Neural progenitor cell (in vitro differentiated cells): ENCODE measurements around the gene EPHB2. TPM values are rescaled to one million over a fixed set of nuclear protein-coding genes. Genes with fewer than 3 reads are reported as not detected.

Source experiments
- DNase-seq: peaks from one replicate; pipeline ENCODE4 v3.0.0-alpha.2; 2016; ENCODE audit warnings: low spot score
- H2AFZ ChIP-seq: fragments of 200-600 bp; sonication (generic); replicated peaks from 2 replicates; pipeline ENCODE4 v1.6.1; 2016; ENCODE audit warnings: antibody characterized with exemption
- H3F3A ChIP-seq: fragments of 200-600 bp; sonication (generic); 2 replicates; pipeline ENCODE4 v1.6.1; 2016; ENCODE audit warnings: antibody characterized with exemption, low read depth
- H3K27ac ChIP-seq: fragments of 200-600 bp; sonication (generic); 2 replicates; pipeline ENCODE4 v1.5.1; 2016; ENCODE audit warnings: mild to moderate bottlenecking
- H3K27me3 ChIP-seq: fragments of 200-600 bp; sonication (generic); 2 replicates; pipeline ENCODE4 v1.6.1; 2016; ENCODE audit warnings: mild to moderate bottlenecking, moderate library complexity
- H3K36me3 ChIP-seq: fragments of 200-600 bp; sonication (generic); 2 replicates; pipeline ENCODE4 v1.5.1; 2016
- H3K4me1 ChIP-seq: fragments of 200-600 bp; sonication (generic); 2 replicates; pipeline ENCODE4 v1.6.1; 2016; ENCODE audit warnings: mixed run types
- H3K4me2 ChIP-seq: fragments of 200-600 bp; sonication (generic); 2 replicates; pipeline ENCODE4 v1.6.1; 2016
- H3K4me3 ChIP-seq: fragments of 200-600 bp; sonication (generic); 2 replicates; pipeline ENCODE4 v1.5.1; 2016
- H3K79me2 ChIP-seq: fragments of 200-600 bp; sonication (generic); 2 replicates; pipeline ENCODE4 v1.6.1; 2016; ENCODE audit warnings: low read depth
- H3K9ac ChIP-seq: fragments of 200-600 bp; sonication (generic); 2 replicates; pipeline ENCODE4 v1.6.1; 2016
- H3K9me3 ChIP-seq: fragments of 200-600 bp; sonication (generic); 2 replicates; pipeline ENCODE4 v1.5.1; 2016; ENCODE audit warnings: low read depth
- H4K20me1 ChIP-seq: fragments of 200-600 bp; sonication (generic); 2 replicates; pipeline ENCODE4 v1.6.1; 2016; ENCODE audit warnings: low read depth
- H3K27ac Mint-ChIP-seq: 3 replicates; pipeline ENCODE4 v1.8.0; 2021; ENCODE audit warnings: mixed read lengths
- H3K27me3 Mint-ChIP-seq: 2 replicates; pipeline ENCODE4 v1.8.0; 2022; ENCODE audit warnings: low read depth, mild to moderate bottlenecking, inconsistent platforms, moderate library complexity, mixed read lengths; ENCODE audit not compliant: insufficient read depth
- H3K36me3 Mint-ChIP-seq: 3 replicates; pipeline ENCODE4 v1.8.0; 2021; ENCODE audit warnings: mixed read lengths
- H3K4me1 Mint-ChIP-seq: 3 replicates; pipeline ENCODE4 v1.8.0; 2021; ENCODE audit warnings: mixed read lengths
- H3K4me3 Mint-ChIP-seq: 3 replicates; pipeline ENCODE4 v1.8.0; 2021; ENCODE audit warnings: mild to moderate bottlenecking, moderate library complexity, mixed read lengths
- H3K9me3 Mint-ChIP-seq: 3 replicates; pipeline ENCODE4 v1.8.0; 2020; ENCODE audit warnings: mixed read lengths
- CTCF ChIP-seq: fragments of 200-600 bp; sonication (generic); IDR thresholded peaks from 2 replicates; pipeline ENCODE4 v1.5.1; 2017; ENCODE audit warnings: antibody characterized with exemption, mild to moderate bottlenecking
- EZH2 ChIP-seq: fragments of 200-600 bp; sonication (generic); IDR thresholded peaks from 2 replicates; pipeline ENCODE4 v1.6.1; 2017; ENCODE audit warnings: antibody characterized with exemption, mild to moderate bottlenecking, moderate library complexity
- EZH2phosphoT487 ChIP-seq: fragments of 200-600 bp; sonication (generic); IDR thresholded peaks from 2 replicates; pipeline ENCODE4 v1.6.1; 2017; ENCODE audit warnings: antibody characterized with exemption
- total RNA-seq: library from RNA; depleted of rRNA; stranded (reverse); fragments of >200 nt; gene quantifications from 2 replicates; pipeline ENCODE4 v1.2.3, GENCODE V29; 2015; ENCODE audit warnings: low replicate concordance

Gene EPHB2
- total RNA-seq, 1 donor from 2014 or later, result 38.3 TPM

- H2AFZ ChIP-seq, result no peak overlapping the region
- no peaks in the 10 kb centered on the region for H3K27me3 Mint-ChIP-seq
Observed at GRCh38 chr1:22886211-22886610, 175.6 kb downstream of the EPHB2 start.

GRCh38 chr1:22887491-22887890, 176.9 kb downstream of the EPHB2 start:
- H4K20me1 ChIP-seq, result no peaks in the 10 kb centered on the region
- Mint-ChIP-seq H3K9me3 (no peaks in the 10 kb centered on the region), H3K36me3 (peaks cover 13% of the 10 kb centered on the region), H3K27ac (no peak overlapping the region), H3K4me3 (no peak overlapping the region), H3K4me1 (no peaks in the 10 kb centered on the region), H3K27me3 (no peaks in the 10 kb centered on the region)
- H3K79me2 ChIP-seq, result no peaks in the 10 kb centered on the region
- H3F3A ChIP-seq, result no peaks in the 10 kb centered on the region
- TF ChIP-seq EZH2 (no peak), EZH2phosphoT487 (no peak), CTCF (no peak)
- no peak overlapping the region for H2AFZ ChIP-seq
- no peak for DNase-seq
- H3K9ac ChIP-seq, result no peak overlapping the region
- no peak overlapping the region for H3K4me3 ChIP-seq
- H3K9me3 ChIP-seq, result no peaks in the 10 kb centered on the region
- H3K27ac ChIP-seq, result no peak overlapping the region
- no peaks in the 10 kb centered on the region for H3K27me3 ChIP-seq
- no peaks in the 10 kb centered on the region for H3K36me3 ChIP-seq
- H3K4me2 ChIP-seq, result no peak overlapping the region
- no peaks in the 10 kb centered on the region for H3K4me1 ChIP-seq

More at GRCh38 chr1:22886211-22886610, 175.6 kb downstream of the EPHB2 start:
- no peaks in the 10 kb centered on the region for H3K9me3 ChIP-seq
- TF ChIP-seq EZH2 (no peak), CTCF (no peak), EZH2phosphoT487 (no peak)
- no peaks in the 10 kb centered on the region for H3K4me1 Mint-ChIP-seq
- H3K36me3 Mint-ChIP-seq, result peaks cover 8% of the 10 kb centered on the region
- no peaks in the 10 kb centered on the region for H4K20me1 ChIP-seq
- H3K9me3 Mint-ChIP-seq, result no peaks in the 10 kb centered on the region
- H3K4me3 Mint-ChIP-seq, result no peak overlapping the region
- no peak for DNase-seq
- no peaks in the 10 kb centered on the region for H3K27me3 ChIP-seq
- no peak overlapping the region for H3K27ac ChIP-seq
- H3K36me3 ChIP-seq, result no peaks in the 10 kb centered on the region
- H3K9ac ChIP-seq, result no peak overlapping the region
- no peaks in the 10 kb centered on the region for H3K79me2 ChIP-seq
- no peaks in the 10 kb centered on the region for H3F3A ChIP-seq
- peak overlapping the region; percentile 54 for H3K27ac Mint-ChIP-seq
- no peak overlapping the region for H3K4me2 ChIP-seq
- H3K4me3 ChIP-seq, result no peak overlapping the region
- H3K4me1 ChIP-seq, result no peaks in the 10 kb centered on the region

GRCh38 chr1:22888320-22889075, 177.9 kb downstream of the EPHB2 start:
- H3K4me3 Mint-ChIP-seq, result no peak overlapping the region
- H4K20me1 ChIP-seq, result no peaks in the 10 kb centered on the region
- no peaks in the 10 kb centered on the region for H3K27me3 Mint-ChIP-seq
- H3K9ac ChIP-seq, result no peak overlapping the region
- no peaks in the 10 kb centered on the region for H3F3A ChIP-seq
- H3K9me3 Mint-ChIP-seq, result no peaks in the 10 kb centered on the region
- H3K27ac Mint-ChIP-seq, result peak overlapping the region; percentile 46
- no peaks in the 10 kb centered on the region for H3K4me1 ChIP-seq
- H3K79me2 ChIP-seq, result no peaks in the 10 kb centered on the region
- no peaks in the 10 kb centered on the region for H3K36me3 ChIP-seq
- H3K27me3 ChIP-seq, result no peaks in the 10 kb centered on the region
- no peak overlapping the region for H3K4me2 ChIP-seq
- no peaks in the 10 kb centered on the region for H3K4me1 Mint-ChIP-seq
- TF ChIP-seq EZH2phosphoT487, result no peak
- no peak for TF ChIP-seq EZH2
- TF ChIP-seq CTCF, result no peak
- DNase-seq, result no peak
- H3K4me3 ChIP-seq, result no peak overlapping the region
- H3K36me3 Mint-ChIP-seq, result peaks cover 22% of the 10 kb centered on the region
- no peaks in the 10 kb centered on the region for H3K9me3 ChIP-seq
- H3K27ac ChIP-seq, result no peak overlapping the region
- H2AFZ ChIP-seq, result no peak overlapping the region
